DND-41 (cell line): ENCODE measurements around the gene SMAD5.

ENCODE experiments used
- CTCF ChIP-seq: IDR thresholded peaks from 2 replicates; pipeline ENCODE4 v1.5.1; 2012; ENCODE audit warnings: borderline replicate concordance, low read length, moderate library complexity, mild to moderate bottlenecking; ENCODE audit not compliant: poor library complexity, severe bottlenecking; ENCODE audit errors: extremely low read depth
- EZH2 ChIP-seq: IDR thresholded peaks from 3 replicates; pipeline ENCODE4 v1.6.1; 2012; ENCODE audit warnings: borderline replicate concordance, low read depth, mild to moderate bottlenecking, moderate library complexity, low read length, inconsistent platforms; ENCODE audit not compliant: severe bottlenecking

- no peak for TF ChIP-seq CTCF
- TF ChIP-seq EZH2 = no peak
Observed at GRCh38 chr5:136133222-136133921, 727 bp downstream of the SMAD5 start.
